Stimulated activated CD4-positive, alpha-beta T cell treated with anti-CD3 and anti-CD28 coated beads, Interleukin-1b, Interleukin-23, amount 100 ng/mL, for 48 hours (primary cell): Measurements from ENCODE around the gene OR6C65.
"Not testable (repeated sequence)": the region's sequence is repeated elsewhere in the genome, so short reads cannot be mapped to it uniquely, and the experiment has no call there.

ENCODE experiments used
- DNase-seq: peaks from one replicate; pipeline ENCODE4 v3.0.0-alpha.2; 2020

OR6C65 gene

GRCh38 chr12:55400229-55400628 lies at the start of gene OR6C65:
TSS of gene OR6C65 (plus strand) at chr12:55400529. CDS start at chr12:55400529, 0 bp downstream.
- no peak for DNase-seq

- DNase-seq: not testable (repeated sequence)
Measured at GRCh38 chr12:55355338-55355737, 45.0 kb upstream of the OR6C65 start.

- no peak for DNase-seq
Measured at GRCh38 chr12:55362675-55363074, 37.7 kb upstream of the OR6C65 start, which contains the start of gene OR6C75. TSS of gene OR6C75 (plus strand) at chr12:55362975. CDS start at chr12:55365111, 2,136 bp downstream.

- DNase-seq: no peak
Measured at GRCh38 chr12:55365086-55365485, 35.2 kb upstream of the OR6C65 start.

- DNase-seq: no peak
Measured at GRCh38 chr12:55372521-55372920, 27.8 kb upstream of the OR6C65 start.

- DNase-seq: no peak
Measured at GRCh38 chr12:55385891-55386290, 14.4 kb upstream of the OR6C65 start.

- no peak for DNase-seq
Measured at GRCh38 chr12:55392032-55392795, 8.1 kb upstream of the OR6C65 start.

GRCh38 chr12:55396326-55396725 lies 4.0 kb upstream of the OR6C65 start:
- DNase-seq: no peak

- DNase-seq: no peak
Measured at GRCh38 chr12:55407866-55408265, 7.5 kb downstream of the OR6C65 start.

GRCh38 chr12:55409133-55409532 lies 8.8 kb downstream of the OR6C65 start:
- DNase-seq: not testable (repeated sequence)

GRCh38 chr12:55412138-55412537 lies 11.8 kb downstream of the OR6C65 start:
- not testable (repeated sequence) for DNase-seq

- not testable (repeated sequence) for DNase-seq
Measured at GRCh38 chr12:55413498-55414388, 13.4 kb downstream of the OR6C65 start.

GRCh38 chr12:55414396-55414823 lies 14.1 kb downstream of the OR6C65 start:
- not testable (repeated sequence) for DNase-seq

GRCh38 chr12:55414889-55415288 lies 14.6 kb downstream of the OR6C65 start:
- not testable (repeated sequence) for DNase-seq

GRCh38 chr12:55416961-55417360 lies 16.6 kb downstream of the OR6C65 start:
- no peak for DNase-seq

GRCh38 chr12:55420307-55420962 lies 20.1 kb downstream of the OR6C65 start:
- no peak for DNase-seq

GRCh38 chr12:55425954-55426353 lies 25.6 kb downstream of the OR6C65 start, which contains the start of gene OR6C76:
TSS of gene OR6C76 (plus strand) at chr12:55426254. CDS start at chr12:55426254, 0 bp downstream.
- no peak for DNase-seq

- no peak for DNase-seq
Measured at GRCh38 chr12:55428331-55429243, 28.3 kb downstream of the OR6C65 start.

GRCh38 chr12:55441233-55441632 lies 40.9 kb downstream of the OR6C65 start:
- not testable (repeated sequence) for DNase-seq

GRCh38 chr12:55443776-55444175 lies 43.4 kb downstream of the OR6C65 start, which contains the start of gene OR6C2:
TSS of gene OR6C2 (plus strand) at chr12:55444076. CDS start at chr12:55452214, 8,138 bp downstream.
- DNase-seq: no peak

GRCh38 chr12:55445357-55445756 lies 45.0 kb downstream of the OR6C65 start:
- DNase-seq: no peak

- DNase-seq: no peak
Measured at GRCh38 chr12:55446326-55446725, 46.0 kb downstream of the OR6C65 start.
